H9 (cell line): ENCODE data around the gene LDLRAD4. TPM values are rescaled to one million over a fixed set of nuclear protein-coding genes. Genes with fewer than 3 reads are reported as not detected.

ENCODE experiments used
- DNase-seq: peaks from one replicate; pipeline ENCODE4 v3.0.0-alpha.2; 2017
- H2AFZ ChIP-seq: one replicate; pipeline ENCODE4 v1.6.1; 2013; ENCODE audit warnings: mild to moderate bottlenecking, low read length, control low read depth, moderate library complexity
- H2AK5ac ChIP-seq: 2 replicates; pipeline ENCODE4 v1.6.1; 2013; ENCODE audit warnings: low read length, control low read depth, mixed read lengths; ENCODE audit not compliant: insufficient read length
- H2BK120ac ChIP-seq: one replicate; pipeline ENCODE4 v1.6.1; 2013; ENCODE audit warnings: low read depth, mild to moderate bottlenecking, low read length, control low read depth, inconsistent platforms; ENCODE audit not compliant: poor library complexity, severe bottlenecking
- H2BK12ac ChIP-seq: 2 replicates; pipeline ENCODE4 v1.6.1; 2013; ENCODE audit warnings: low read length, control low read depth, mixed read lengths, low read depth; ENCODE audit not compliant: insufficient read length
- H2BK15ac ChIP-seq: 2 replicates; pipeline ENCODE4 v1.6.1; 2013; ENCODE audit warnings: low read depth, low read length, control low read depth
- H2BK20ac ChIP-seq: one replicate; pipeline ENCODE4 v1.6.1; 2013; ENCODE audit warnings: low read depth, mild to moderate bottlenecking, low read length, control low read depth, inconsistent platforms; ENCODE audit not compliant: poor library complexity, severe bottlenecking
- H2BK5ac ChIP-seq: 2 replicates; pipeline ENCODE4 v1.6.1; 2013; ENCODE audit warnings: low read length, control low read depth, mixed read lengths; ENCODE audit not compliant: insufficient read length
- H3K14ac ChIP-seq: 2 replicates; pipeline ENCODE4 v1.6.1; 2013; ENCODE audit warnings: low read length, control low read depth; ENCODE audit not compliant: insufficient read depth
- H3K18ac ChIP-seq: 2 replicates; pipeline ENCODE4 v1.6.1; 2013; ENCODE audit warnings: low read depth, mild to moderate bottlenecking, mixed read lengths, low read length, control low read depth; ENCODE audit not compliant: insufficient read length
- H3K23ac ChIP-seq: 2 replicates; pipeline ENCODE4 v1.6.1; 2013; ENCODE audit warnings: low read length, control low read depth, mixed read lengths, low read depth; ENCODE audit not compliant: insufficient read length
- H3K23me2 ChIP-seq: 2 replicates; pipeline ENCODE4 v1.6.1; 2013; ENCODE audit warnings: low read depth, mild to moderate bottlenecking, mixed read lengths, low read length, control low read depth; ENCODE audit not compliant: insufficient read length, poor library complexity, severe bottlenecking
- H3K27ac ChIP-seq: 2 replicates; pipeline ENCODE4 v1.5.1; 2013; ENCODE audit warnings: low read length, control low read depth, mixed read lengths, low read depth; ENCODE audit not compliant: insufficient read length
- H3K27me3 ChIP-seq: 2 replicates; pipeline ENCODE4 v1.6.1; 2013; ENCODE audit warnings: low read length, control low read depth, inconsistent platforms; ENCODE audit not compliant: insufficient read depth
- H3K4ac ChIP-seq: 2 replicates; pipeline ENCODE4 v1.6.1; 2013; ENCODE audit warnings: low read depth, mild to moderate bottlenecking, control low read depth, inconsistent platforms, low read length, moderate library complexity
- H3K4me1 ChIP-seq: 2 replicates; pipeline ENCODE4 v1.6.1; 2013; ENCODE audit warnings: low read length, control low read depth, inconsistent platforms; ENCODE audit not compliant: insufficient read depth
- H3K4me2 ChIP-seq: 2 replicates; pipeline ENCODE4 v1.6.1; 2013; ENCODE audit warnings: low read length, control low read depth, mixed read lengths; ENCODE audit not compliant: insufficient read length, insufficient read depth
- H3K56ac ChIP-seq: 2 replicates; pipeline ENCODE4 v1.6.1; 2013; ENCODE audit warnings: low read depth, mild to moderate bottlenecking, mixed read lengths, low read length, control low read depth; ENCODE audit not compliant: insufficient read length
- H3K79me1 ChIP-seq: 2 replicates; pipeline ENCODE4 v1.6.1; 2013; ENCODE audit warnings: low read depth, mild to moderate bottlenecking, moderate library complexity, low read length, control low read depth, inconsistent platforms; ENCODE audit not compliant: insufficient read depth, poor library complexity, severe bottlenecking
- H3K79me2 ChIP-seq: 2 replicates; pipeline ENCODE4 v1.6.1; 2013; ENCODE audit warnings: low read length, control low read depth, inconsistent platforms; ENCODE audit not compliant: insufficient read depth
- H3K9ac ChIP-seq: 2 replicates; pipeline ENCODE4 v1.6.1; 2013; ENCODE audit warnings: low read length, control low read depth, mixed read lengths; ENCODE audit not compliant: insufficient read length; ENCODE audit errors: extremely low read depth
- H3K9me3 ChIP-seq: one replicate; pipeline ENCODE4 v1.6.1; 2013; ENCODE audit warnings: low read depth, low read length, inconsistent platforms; ENCODE audit not compliant: control insufficient read depth
- H3T11ph ChIP-seq: one replicate; pipeline ENCODE4 v1.6.1; 2013; ENCODE audit warnings: mild to moderate bottlenecking, low read length, control low read depth, inconsistent platforms
- H4K20me1 ChIP-seq: one replicate; pipeline ENCODE4 v1.6.1; 2013; ENCODE audit not compliant: control insufficient read depth, insufficient read length, insufficient read depth
- H4K5ac ChIP-seq: 2 replicates; pipeline ENCODE4 v1.6.1; 2013; ENCODE audit warnings: low read depth, mild to moderate bottlenecking, mixed read lengths, low read length, control low read depth; ENCODE audit not compliant: insufficient read length
- H4K8ac ChIP-seq: replicated peaks from 2 replicates; pipeline ENCODE4 v1.6.1; 2013; ENCODE audit warnings: low read length, control low read depth, mixed read lengths, low read depth; ENCODE audit not compliant: insufficient read length
- H4K91ac ChIP-seq: 2 replicates; pipeline ENCODE4 v1.6.1; 2013; ENCODE audit warnings: low read depth, mild to moderate bottlenecking, moderate library complexity, mixed read lengths, low read length, control low read depth; ENCODE audit not compliant: insufficient read length
- H3K27ac Mint-ChIP-seq, 3 experiments: 2 replicates in 2 of 3; 3 replicates in 1 of 3; pipeline ENCODE4 v1.8.0; 2020 to 2021; ENCODE audit warnings: mixed read lengths in 3 of 3, mild to moderate bottlenecking in 1 of 3, moderate library complexity in 1 of 3
- H3K27me3 Mint-ChIP-seq: 2 replicates; pipeline ENCODE4 v1.8.0; 2021; ENCODE audit warnings: low read depth, mild to moderate bottlenecking, moderate library complexity, mixed read lengths
- H3K36me3 Mint-ChIP-seq, 3 experiments: 2 replicates in 2 of 3; 3 replicates in 1 of 3; pipeline ENCODE4 v1.8.0; 2020 to 2021; ENCODE audit warnings: low read depth in 3 of 3, mixed read lengths in 3 of 3; ENCODE audit not compliant: insufficient read depth in 1 of 3
- H3K4me1 Mint-ChIP-seq, 2 experiments: 2 replicates each; pipeline ENCODE4 v1.8.0; 2020; ENCODE audit warnings: mixed read lengths in 2 of 2
- H3K4me3 Mint-ChIP-seq, 2 experiments: 2 replicates in 1 of 2; 3 replicates in 1 of 2; pipeline ENCODE4 v1.8.0; 2020 to 2021; ENCODE audit warnings: mild to moderate bottlenecking in 2 of 2, mixed read lengths in 2 of 2, moderate library complexity in 1 of 2
- H3K9me3 Mint-ChIP-seq, 2 experiments: 2 replicates in 1 of 2; 3 replicates in 1 of 2; pipeline ENCODE4 v1.8.0; 2020; ENCODE audit warnings: mild to moderate bottlenecking in 2 of 2, mixed read lengths in 2 of 2, moderate library complexity in 1 of 2
- WGBS: extraction: QIAGEN DNeasy Blood & Tissue Kit; methylation state at CpG from one replicate; pipeline ENCODE4 v1.1.7; 2013; ENCODE audit warnings: missing lambda C conversion rate, low lambda C conversion rate, mixed read lengths; ENCODE audit not compliant: insufficient read length; ENCODE audit errors: extremely low coverage; 5-methylcytosine and 5-hydroxymethylcytosine counted together
- total RNA-seq: library from RNA; stranded (reverse); gene quantifications from 2 replicates; pipeline ENCODE4 v1.2.1, GENCODE V29; 2021
- TF ChIP-seq, protein P1 (sequence below): fragments of 200-600 bp; sonication (generic); conservative IDR thresholded peaks from 3 replicates; pipeline ENCODE4 v1.8.0; 2021; ENCODE audit warnings: antibody characterized with exemption, mild to moderate bottlenecking

The LDLRAD4 gene
- total RNA-seq, 1 experiment from 2014 or later: 3.9 TPM

DNA sequence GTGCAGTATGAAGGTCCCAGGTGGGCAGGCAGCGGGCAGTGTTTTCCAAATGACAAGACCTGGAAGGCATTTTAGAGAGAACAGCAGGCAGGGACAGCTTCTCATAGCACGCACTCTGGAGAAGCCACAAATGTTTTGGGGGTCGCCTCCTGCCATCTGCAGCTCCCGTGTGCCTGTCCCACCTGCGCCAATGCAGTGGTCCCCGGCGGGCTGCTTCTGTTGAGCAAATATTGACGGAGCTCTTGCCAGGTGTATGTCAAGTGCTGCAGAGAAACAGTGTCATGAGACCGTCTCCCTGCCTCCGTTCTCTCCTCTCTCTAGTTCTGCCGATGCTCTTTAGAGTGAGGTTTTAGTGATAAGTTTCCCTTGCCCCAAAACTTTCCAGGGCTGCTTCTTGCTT is 174.8 kb downstream of the LDLRAD4 start:
- Mint-ChIP-seq H3K27me3 (no peaks in the 10 kb centered on the region), H3K4me1 (peaks cover 5 to 6% of the 10 kb centered on the region in 2 experiments), H3K4me3 (no peak overlapping the region), H3K9me3 (no peaks in the 10 kb centered on the region), H3K36me3 (no peaks in the 10 kb centered on the region), H3K27ac (no peak overlapping the region; a peak in 1 of 7 replicates)
- Histone ChIP-seq H3K79me1 (no peaks in the 10 kb centered on the region), H3T11ph (no peak overlapping the region), H3K27me3 (no peaks in the 10 kb centered on the region), H2BK15ac (no peak overlapping the region), H4K20me1 (no peaks in the 10 kb centered on the region), H3K4ac (no peak overlapping the region), H3K14ac (no peak overlapping the region), H2BK120ac (no peak overlapping the region), H4K5ac (no peak overlapping the region), H3K27ac (no peak overlapping the region), H2BK20ac (no peak overlapping the region), H3K4me2 (no peak overlapping the region), H3K9ac (no peak overlapping the region), H3K79me2 (no peaks in the 10 kb centered on the region), H3K56ac (no peak overlapping the region), H4K91ac (no peak overlapping the region), H3K23me2 (no peaks in the 10 kb centered on the region), H2BK5ac (no peak overlapping the region), H2BK12ac (no peak overlapping the region), H3K18ac (no peak overlapping the region), H2AFZ (no peak overlapping the region), H3K4me1 (no peaks in the 10 kb centered on the region), H4K8ac (no peak overlapping the region), H2AK5ac (no peak overlapping the region), H3K9me3 (no peaks in the 10 kb centered on the region), H3K23ac (no peak overlapping the region)
- TF ChIP-seq, protein P1, sequence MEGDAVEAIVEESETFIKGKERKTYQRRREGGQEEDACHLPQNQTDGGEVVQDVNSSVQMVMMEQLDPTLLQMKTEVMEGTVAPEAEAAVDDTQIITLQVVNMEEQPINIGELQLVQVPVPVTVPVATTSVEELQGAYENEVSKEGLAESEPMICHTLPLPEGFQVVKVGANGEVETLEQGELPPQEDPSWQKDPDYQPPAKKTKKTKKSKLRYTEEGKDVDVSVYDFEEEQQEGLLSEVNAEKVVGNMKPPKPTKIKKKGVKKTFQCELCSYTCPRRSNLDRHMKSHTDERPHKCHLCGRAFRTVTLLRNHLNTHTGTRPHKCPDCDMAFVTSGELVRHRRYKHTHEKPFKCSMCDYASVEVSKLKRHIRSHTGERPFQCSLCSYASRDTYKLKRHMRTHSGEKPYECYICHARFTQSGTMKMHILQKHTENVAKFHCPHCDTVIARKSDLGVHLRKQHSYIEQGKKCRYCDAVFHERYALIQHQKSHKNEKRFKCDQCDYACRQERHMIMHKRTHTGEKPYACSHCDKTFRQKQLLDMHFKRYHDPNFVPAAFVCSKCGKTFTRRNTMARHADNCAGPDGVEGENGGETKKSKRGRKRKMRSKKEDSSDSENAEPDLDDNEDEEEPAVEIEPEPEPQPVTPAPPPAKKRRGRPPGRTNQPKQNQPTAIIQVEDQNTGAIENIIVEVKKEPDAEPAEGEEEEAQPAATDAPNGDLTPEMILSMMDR: no peak
- no CpG with 5 or more reads among the region's 11 CpGs for WGBS
- no peak for DNase-seq
